ENCODE measurements around the gene MOCS3. TPM values are rescaled to one million over a fixed set of nuclear protein-coding genes. Genes with fewer than 3 reads are reported as not detected.
A peak's percentile ranks its signal among the peaks of the same experiment; 100 is the strongest.

MOCS3 gene
- total and polyA plus RNA-seq, 10 of the 15 experiments (the other 5 are each of a cell fraction or from before 2014, with no cell fraction given), result 0.87 to 5.9 (median 3.6) TPM

GRCh38 chr20:50957798-50958614, 612 bp upstream of the MOCS3 start, which contains the start of gene DPM1 (continued):
- TF ChIP-seq E2F8 (IDR thresholded peaks at IDR 0.05; ENCODE audit: low read depth, partially characterized antibody), result no peak
- peak; percentile 60 for TF ChIP-seq RELA (IDR thresholded peaks at IDR 0.05; ENCODE audit: borderline replicate concordance, partially characterized antibody)
- no peak for TF ChIP-seq MEF2B (IDR thresholded peaks at IDR 0.05; ENCODE audit: partially characterized antibody, poor library complexity, severe bottlenecking)
- peak; percentile 34; the same call in 1 of the 2 replicates for TF ChIP-seq SPI1 (IDR thresholded peaks at IDR 0.05; ENCODE audit: borderline replicate concordance, insufficient read depth, low read depth, low read length)
- peak; percentile 84 for TF ChIP-seq NKRF (conservative IDR thresholded peaks at IDR 0.05)
- no peak for TF ChIP-seq BCLAF1 (IDR thresholded peaks at IDR 0.05)
- 0 out of 2 replicates have a peak, but pooled peaks have one; percentile 16 for TF ChIP-seq GATAD2B (conservative IDR thresholded peaks at IDR 0.05; ENCODE audit: low read depth)
- TF ChIP-seq ZBED1 (IDR thresholded peaks at IDR 0.05; ENCODE audit: borderline replicate concordance), result 0 out of 2 replicates have a peak, but pooled peaks have one; percentile 56
- no peak for TF ChIP-seq CTCF (IDR thresholded peaks at IDR 0.05 in 2 of 3, conservative IDR thresholded peaks at IDR 0.05 in 1 of 3; ENCODE audit: control insufficient read depth in 2 of 3, extremely low read depth in 1 of 3, insufficient read depth in 1 of 3, low read depth in 3 of 3, low read length in 3 of 3)
- TF ChIP-seq NR2C2 (IDR thresholded peaks at IDR 0.05; ENCODE audit: borderline replicate concordance, control insufficient read depth, insufficient read length, low read depth), result no peak
- TF ChIP-seq ZNF687 (IDR thresholded peaks at IDR 0.05), result peak; percentile 25; the same call in 1 of the 2 replicates
